ENCODE results near the gene DNAJC21. TPM values are rescaled to one million over a fixed set of nuclear protein-coding genes. Genes with fewer than 3 reads are reported as not detected.

DNAJC21 gene
- total RNA-seq, 1 experiment from 2014 or later: 19.6 TPM

DNA sequence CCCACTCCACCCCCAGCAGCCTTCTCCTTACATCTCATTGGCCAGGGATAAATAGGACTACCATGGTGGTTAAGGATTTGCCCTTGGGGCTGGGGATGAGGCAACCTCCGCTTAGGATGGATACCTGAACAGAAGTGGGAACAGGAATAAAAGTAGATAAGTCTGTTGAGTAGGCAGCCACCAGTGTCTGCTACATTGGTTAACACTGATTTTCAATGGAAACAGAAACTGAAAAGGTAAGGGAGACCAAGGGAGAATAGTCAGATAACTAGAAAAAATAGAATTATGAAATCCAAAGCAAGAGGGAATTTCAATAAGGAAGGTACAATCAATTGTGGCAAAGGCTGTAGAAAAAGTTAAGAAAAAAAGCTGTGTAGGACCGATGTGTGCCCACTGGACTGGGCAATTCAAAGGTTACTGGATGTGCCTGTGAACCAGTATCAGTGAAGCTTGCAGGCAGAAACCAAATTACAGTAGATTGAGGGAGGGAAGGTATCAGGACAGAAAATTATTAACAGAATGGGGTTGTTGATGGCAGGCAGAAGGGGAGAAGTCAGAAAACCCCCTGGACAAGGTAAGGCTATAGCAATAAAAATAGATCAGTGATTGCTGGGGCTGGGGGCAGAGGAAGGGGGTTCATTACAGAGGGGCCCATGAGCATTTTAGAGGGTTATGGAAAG lies 48.7 kb downstream of the DNAJC21 start:
- no peak for DNase-seq (ENCODE audit: low spot score)

DNA sequence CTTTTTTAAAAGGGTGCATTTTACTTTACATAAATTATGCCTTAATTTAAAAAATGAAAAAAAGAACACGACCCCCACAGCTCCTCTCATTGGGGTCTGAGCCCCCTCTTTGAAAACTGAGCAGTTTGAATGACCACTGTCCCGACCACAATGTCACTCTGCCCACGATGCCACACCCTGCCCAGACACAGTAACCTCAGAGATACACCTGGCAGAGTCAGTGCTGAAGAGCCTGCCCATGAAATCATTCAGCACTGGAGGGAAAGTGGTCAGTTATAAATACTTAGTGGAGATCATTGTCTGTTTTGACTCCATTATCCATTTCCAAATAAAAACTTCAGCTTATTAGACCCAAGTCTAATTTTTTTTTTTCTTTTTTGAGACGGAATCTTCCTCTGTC lies 49.3 kb downstream of the DNAJC21 start:
- no peak for DNase-seq (ENCODE audit: low spot score)

GRCh38 chr5:34982823-34983222 lies 53.5 kb downstream of the DNAJC21 start:
- DNase-seq (ENCODE audit: low spot score): no peak

GRCh38 chr5:34986965-34987364 lies 57.6 kb downstream of the DNAJC21 start:
- DNase-seq (ENCODE audit: low spot score): no peak

DNA sequence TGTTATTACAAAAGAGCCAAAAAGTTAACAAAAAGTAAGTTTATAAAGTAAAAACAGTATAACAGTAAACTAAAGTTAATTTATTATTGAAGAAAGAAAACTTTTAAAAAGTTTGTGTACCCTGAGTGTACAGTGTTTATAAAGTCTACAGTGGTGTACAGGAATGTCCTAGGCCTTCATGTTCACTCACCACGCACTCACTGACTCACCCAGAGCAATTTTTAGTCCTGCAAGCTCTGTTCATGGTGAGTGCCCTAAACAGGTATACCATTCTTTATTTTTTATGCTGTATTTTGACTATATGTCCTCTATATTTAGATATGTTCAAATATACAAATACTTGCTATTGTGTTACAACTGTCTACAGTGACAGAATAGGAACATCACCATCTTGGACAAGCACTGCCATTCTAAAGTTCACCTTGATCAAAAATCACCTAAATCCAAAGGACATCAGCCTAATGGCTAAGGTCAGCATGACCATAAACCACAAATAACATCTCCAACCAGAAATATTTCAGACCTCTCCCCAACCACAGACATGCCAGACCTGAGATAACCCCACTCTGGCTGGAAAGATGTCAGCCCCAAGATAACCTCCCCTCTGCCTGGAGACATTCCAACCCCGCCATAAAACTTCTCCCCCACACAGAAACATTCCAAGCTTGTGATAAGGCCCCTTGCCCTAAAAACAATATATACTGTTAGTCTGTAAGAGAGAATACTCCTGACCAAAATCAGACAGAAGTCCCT lies 62.3 kb downstream of the DNAJC21 start:
- no peak for DNase-seq (ENCODE audit: low spot score)

DNA sequence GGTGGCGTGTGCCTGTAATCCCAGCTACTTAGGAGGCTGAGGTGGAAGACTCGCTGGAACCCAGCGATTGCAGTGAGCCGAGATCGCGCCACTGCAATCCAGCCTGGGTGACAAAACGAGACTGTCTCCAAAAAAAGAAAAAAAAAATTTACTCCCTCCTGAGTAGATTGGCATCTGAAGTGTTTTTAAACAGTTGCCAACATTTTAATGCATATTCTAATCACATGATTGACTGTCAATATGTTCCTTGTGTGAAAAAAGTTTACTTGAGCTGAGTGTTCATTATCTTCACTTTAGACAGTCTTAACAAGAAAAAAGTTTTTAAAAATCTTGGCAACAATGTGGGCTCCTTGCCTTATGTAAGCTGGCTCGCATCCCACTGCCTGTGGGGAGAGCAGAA lies 64.6 kb downstream of the DNAJC21 start:
- no peak for DNase-seq (ENCODE audit: low spot score)

DNA sequence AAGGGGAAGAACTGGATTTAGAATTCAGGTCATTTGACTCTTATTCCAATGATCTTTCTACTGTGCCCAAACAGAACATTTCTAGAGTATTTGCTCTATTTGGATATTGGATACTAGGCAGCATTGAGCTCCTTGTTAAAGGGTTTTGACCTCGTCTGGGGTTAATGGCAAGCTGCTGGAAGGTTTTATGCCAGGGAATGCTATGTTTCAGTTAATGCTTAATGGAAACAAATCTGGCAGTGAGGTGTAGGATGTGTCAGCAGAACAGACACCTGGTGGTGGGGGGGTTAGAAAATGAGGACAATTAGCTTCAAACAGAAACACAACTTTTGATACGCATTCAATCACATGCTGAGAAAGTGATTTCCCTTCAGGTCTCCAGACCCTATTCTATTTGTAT lies 66.9 kb downstream of the DNAJC21 start:
- no peak for DNase-seq (ENCODE audit: low spot score)

- DNase-seq (ENCODE audit: low spot score): no peak
These were observed 68.9 kb downstream of the DNAJC21 start for GRCh38 chr5:34998058-34998789.

DNA sequence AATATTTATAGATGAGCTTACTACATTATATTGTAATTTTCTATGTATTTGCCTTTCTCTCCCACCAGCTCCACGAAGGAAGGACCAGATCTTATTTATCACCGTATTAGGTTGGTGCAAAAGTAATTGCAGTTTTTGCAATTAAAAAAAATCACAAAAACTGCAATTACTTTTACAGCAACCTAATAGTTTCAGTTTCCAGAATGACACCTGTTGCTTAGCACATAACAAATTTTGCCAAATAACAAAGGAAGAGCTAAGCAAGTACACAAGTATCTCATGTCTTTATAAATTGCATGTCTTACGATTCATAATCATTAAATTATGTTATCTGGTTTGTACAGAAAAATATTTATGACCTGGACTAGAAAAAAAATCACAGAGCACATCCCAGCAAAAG lies 72.5 kb downstream of the DNAJC21 start:
- no peak for DNase-seq (ENCODE audit: low spot score)

DNA sequence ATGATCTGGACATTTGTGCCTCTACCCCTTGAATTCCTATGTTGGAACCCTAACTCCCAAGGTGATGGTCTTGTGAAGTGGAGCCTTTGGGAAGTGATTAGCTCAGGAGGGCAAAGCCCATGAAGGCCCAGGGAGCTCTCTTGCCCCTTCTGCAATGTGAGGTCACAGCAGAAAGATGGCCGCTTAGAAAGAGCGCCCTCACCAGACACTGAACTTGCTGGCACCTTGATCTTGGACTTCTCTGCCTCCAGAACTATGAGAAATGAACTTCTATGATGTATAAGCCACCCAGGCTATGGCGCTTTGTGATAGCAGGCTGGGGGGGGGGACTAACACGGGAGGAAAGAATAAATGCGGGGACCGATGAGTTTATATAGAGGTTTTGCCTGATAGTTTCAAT lies 73.1 kb downstream of the DNAJC21 start:
- DNase-seq (ENCODE audit: low spot score): no peak

- DNase-seq (ENCODE audit: low spot score): peak; percentile 88
These were observed 73.9 kb downstream of the DNAJC21 start for GRCh38 chr5:35003018-35003957.

GRCh38 chr5:35004200-35004599 lies 74.8 kb downstream of the DNAJC21 start:
- DNase-seq (ENCODE audit: low spot score): no peak

DNA sequence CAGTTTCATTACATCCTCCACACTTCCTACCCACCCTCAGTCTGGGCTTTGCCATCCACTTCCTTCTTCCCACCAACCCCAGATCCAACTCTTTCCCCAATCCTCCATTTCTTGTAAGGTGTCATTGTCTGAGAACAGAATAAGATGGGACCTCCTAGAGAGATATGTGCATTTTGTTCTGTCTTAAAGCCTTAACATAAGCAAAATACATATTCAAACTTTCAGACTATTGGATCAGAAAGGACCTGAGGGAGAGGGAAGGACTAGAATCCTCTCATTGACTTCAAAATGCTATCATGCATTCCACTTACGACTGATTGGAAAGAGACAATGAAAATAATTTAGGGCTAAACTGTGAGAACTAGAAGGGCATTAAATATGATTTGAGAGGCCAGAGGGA lies 75.4 kb downstream of the DNAJC21 start:
- no peak for DNase-seq (ENCODE audit: low spot score)

Other genes starting within 250 kb of the DNAJC21 start
- not detected in 2 replicates for gene TTC23L, start 90.4 kb upstream of the DNAJC21 start, total RNA-seq (2014; rRNA removed; shearing (Covaris generic))
- gene RAD1, start 14.1 kb upstream of the DNAJC21 start, total RNA-seq (2014; rRNA removed; shearing (Covaris generic)): 48.2 and 55.9 TPM in 2 replicates
- gene BRIX1, start 13.8 kb upstream of the DNAJC21 start, total RNA-seq (2014; rRNA removed; shearing (Covaris generic)): 40.3 and 49.5 TPM in 2 replicates
- not detected in 2 replicates for gene AGXT2, start 118.4 kb downstream of the DNAJC21 start, total RNA-seq (2014; rRNA removed; shearing (Covaris generic))